ENCODE results near the gene CCDC187. TPM values are rescaled to one million over a fixed set of nuclear protein-coding genes. Genes with fewer than 3 reads are reported as not detected.

Gene CCDC187
- polyA plus RNA-seq, 1 donor from 2014 or later, result not detected

GRCh38 chr9:136251264-136252115, 52.4 kb downstream of the CCDC187 start:
- no peak overlapping the region for H3K9ac ChIP-seq (ENCODE audit: low read length)
- H3K9me2 ChIP-seq (ENCODE audit: insufficient read depth, low read length), result no peaks in the 10 kb centered on the region
- no peaks in the 10 kb centered on the region for H4K20me1 ChIP-seq (ENCODE audit: insufficient read depth)
- no peaks in the 10 kb centered on the region for H3K27me3 ChIP-seq (ENCODE audit: insufficient read depth, low read depth, low read length)
- no peaks in the 10 kb centered on the region for H3K79me2 ChIP-seq (replicated peaks; ENCODE audit: insufficient read depth, low read length)
- H3F3A ChIP-seq (ENCODE audit: insufficient read depth, low read length, poor library complexity, severe bottlenecking), result no peaks in the 10 kb centered on the region
- no peaks in the 10 kb centered on the region for H3K9me3 ChIP-seq (ENCODE audit: low read length)
- H2AFZ ChIP-seq (ENCODE audit: low read depth, low read length), result no peak overlapping the region
- no peak for TF ChIP-seq TAF1 (IDR thresholded peaks at IDR 0.05; ENCODE audit: low read depth)
- TF ChIP-seq SMC3 (conservative IDR thresholded peaks at IDR 0.05; ENCODE audit: poor library complexity), result no peak
- TF ChIP-seq EP300 (conservative IDR thresholded peaks at IDR 0.05; ENCODE audit: poor library complexity, severe bottlenecking), result no peak
- no peak for TF ChIP-seq EZH2 (IDR thresholded peaks at IDR 0.05; ENCODE audit: borderline replicate concordance, insufficient read depth, low read length, poor library complexity, severe bottlenecking)
- no peak for TF ChIP-seq MXI1 (conservative IDR thresholded peaks at IDR 0.05; ENCODE audit: poor library complexity, severe bottlenecking)
- no peak for TF ChIP-seq POLR2AphosphoS5 (IDR thresholded peaks at IDR 0.05)
- TF ChIP-seq RAD21 (conservative IDR thresholded peaks at IDR 0.05), result no peak
- TF ChIP-seq CTCF (IDR thresholded peaks at IDR 0.05; ENCODE audit: poor library complexity, severe bottlenecking), result no peak
- no peak for TF ChIP-seq REST (IDR thresholded peaks at IDR 0.05; ENCODE audit: borderline replicate concordance)
- H3K4me3 ChIP-seq (ENCODE audit: low read length), result no peak overlapping the region
- H3K36me3 ChIP-seq (ENCODE audit: insufficient read depth, low read length), result no peaks in the 10 kb centered on the region
- no peak overlapping the region for H3K27ac ChIP-seq (ENCODE audit: low read length)
- no peak overlapping the region for H3K4me2 ChIP-seq (ENCODE audit: low read length)

- no peak overlapping the region for H3K9ac ChIP-seq (ENCODE audit: low read length)
- no peaks in the 10 kb centered on the region for H3K9me3 ChIP-seq (ENCODE audit: low read length)
- H3K4me2 ChIP-seq (ENCODE audit: low read length), result no peak overlapping the region
- H3K79me2 ChIP-seq (replicated peaks; ENCODE audit: insufficient read depth, low read length), result no peaks in the 10 kb centered on the region
- no peak overlapping the region for H2AFZ ChIP-seq (ENCODE audit: low read depth, low read length)
- H3K27ac ChIP-seq (ENCODE audit: low read length), result no peak overlapping the region
- TF ChIP-seq CTCF (IDR thresholded peaks at IDR 0.05; ENCODE audit: poor library complexity, severe bottlenecking) (no peak), REST (IDR thresholded peaks at IDR 0.05; ENCODE audit: borderline replicate concordance) (no peak), MXI1 (conservative IDR thresholded peaks at IDR 0.05; ENCODE audit: poor library complexity, severe bottlenecking) (no peak)
- no peaks in the 10 kb centered on the region for H4K20me1 ChIP-seq (ENCODE audit: insufficient read depth)
- no peaks in the 10 kb centered on the region for H3F3A ChIP-seq (ENCODE audit: insufficient read depth, low read length, poor library complexity, severe bottlenecking)
- H3K36me3 ChIP-seq (ENCODE audit: insufficient read depth, low read length), result no peaks in the 10 kb centered on the region
- no peak overlapping the region for H3K4me3 ChIP-seq (ENCODE audit: low read length)
- H3K9me2 ChIP-seq (ENCODE audit: insufficient read depth, low read length), result no peaks in the 10 kb centered on the region
- H3K27me3 ChIP-seq (ENCODE audit: insufficient read depth, low read depth, low read length), result no peaks in the 10 kb centered on the region
Measured at GRCh38 chr9:136250676-136251075, 53.2 kb downstream of the CCDC187 start.

All from neural cell (in vitro differentiated cells).